Liver (tissue), 9 donors: ENCODE results near the gene BCL6B. TPM values are rescaled to one million over a fixed set of nuclear protein-coding genes. Genes with fewer than 3 reads are reported as not detected.
"Not testable (repeated sequence)": the region's sequence is repeated elsewhere in the genome, so short reads cannot be mapped to it uniquely, and the experiment has no call there.

Experiments used
- DNase-seq: peaks from one replicate; pipeline ENCODE4 v3.0.0-alpha.2; 2017; ENCODE audit warnings: low spot score
- H3K27ac ChIP-seq, 2 donors: one replicate each; pipeline ENCODE4 v1.7.0; 2013; ENCODE audit warnings: inconsistent platforms in 2 of 2, low read length in 2 of 2, control low read depth in 1 of 2, low read depth in 1 of 2, mild to moderate bottlenecking in 1 of 2
- H3K27me3 ChIP-seq, 4 donors: one replicate each; pipeline versions ENCODE4 v1.6.1 to v1.7.0; 2013; ENCODE audit warnings: low read length in 3 of 4, inconsistent platforms in 1 of 4, mild to moderate bottlenecking in 1 of 4, moderate library complexity in 1 of 4; ENCODE audit not compliant: control insufficient read depth in 4 of 4, insufficient read depth in 4 of 4
- H3K36me3 ChIP-seq, 4 donors: one replicate each; pipeline versions ENCODE4 v1.6.1 to v1.7.0; 2013; ENCODE audit warnings: low read length in 3 of 4, mild to moderate bottlenecking in 3 of 4, low read depth in 1 of 4, moderate library complexity in 1 of 4; ENCODE audit not compliant: control insufficient read depth in 4 of 4, insufficient read depth in 3 of 4
- H3K4me1 ChIP-seq, 4 donors: one replicate each; pipeline versions ENCODE4 v1.6.1 to v1.7.0; 2013; ENCODE audit warnings: low read length in 3 of 4, mild to moderate bottlenecking in 3 of 4, moderate library complexity in 1 of 4; ENCODE audit not compliant: control insufficient read depth in 4 of 4, insufficient read depth in 4 of 4
- H3K4me3 ChIP-seq, 3 donors: one replicate each; pipeline versions ENCODE4 v1.6.1 to v1.7.0; 2013; ENCODE audit warnings: low read length in 3 of 3, control low read depth in 1 of 3, low read depth in 1 of 3, mild to moderate bottlenecking in 1 of 3
- H3K9ac ChIP-seq, 2 donors: one replicate each; pipeline ENCODE4 v1.7.0; 2013; ENCODE audit warnings: low read length in 2 of 2, mild to moderate bottlenecking in 2 of 2, moderate library complexity in 2 of 2, control low read depth in 1 of 2, low read depth in 1 of 2
- H3K9me3 ChIP-seq, 4 donors: one replicate each; pipeline versions ENCODE4 v1.6.1 to v1.7.0; 2013; ENCODE audit warnings: low read length in 3 of 4; ENCODE audit not compliant: control insufficient read depth in 4 of 4
- FOXA1 ChIP-seq: IDR thresholded peaks from 2 replicates; pipeline ENCODE4 v1.6.1; 2016; ENCODE audit warnings: antibody characterized with exemption
- GABPA ChIP-seq, 2 donors: IDR thresholded peaks in 1 of 2; conservative IDR thresholded peaks in 1 of 2; 2 replicates each; pipeline ENCODE4 v1.6.1; 2016; ENCODE audit warnings: antibody characterized with exemption in 2 of 2, mild to moderate bottlenecking in 1 of 2, moderate library complexity in 1 of 2
- HNF4A ChIP-seq, 2 donors: conservative IDR thresholded peaks; 2 replicates each; pipeline ENCODE4 v1.6.1; 2016; ENCODE audit warnings: antibody characterized with exemption in 2 of 2, mild to moderate bottlenecking in 2 of 2
- HNF4G ChIP-seq: IDR thresholded peaks from 2 replicates; pipeline ENCODE4 v1.6.1; 2016; ENCODE audit warnings: antibody characterized with exemption
- JUND ChIP-seq, 2 donors: IDR thresholded peaks; 2 replicates each; pipeline ENCODE4 v1.6.1; 2016; ENCODE audit warnings: antibody characterized with exemption in 2 of 2
- NR2F2 ChIP-seq: IDR thresholded peaks from 2 replicates; pipeline ENCODE4 v1.6.1; 2016; ENCODE audit warnings: antibody characterized with exemption
- RXRA ChIP-seq, 2 donors: IDR thresholded peaks; 2 replicates each; pipeline ENCODE4 v1.6.1; 2017 to 2018; ENCODE audit warnings: antibody characterized with exemption in 2 of 2, mild to moderate bottlenecking in 1 of 2
- SP1 ChIP-seq: IDR thresholded peaks from 2 replicates; pipeline ENCODE4 v1.6.1; 2018; ENCODE audit warnings: antibody characterized with exemption, mild to moderate bottlenecking
- TAF1 ChIP-seq: conservative IDR thresholded peaks from 2 replicates; pipeline ENCODE4 v1.6.1; 2016; ENCODE audit warnings: antibody characterized with exemption, mild to moderate bottlenecking
- WGBS: extraction: QIAGEN DNeasy Blood & Tissue Kit; methylation state at CpG from one replicate; pipeline ENCODE4 v1.1.7; 2013; 5-methylcytosine and 5-hydroxymethylcytosine counted together
- polyA plus RNA-seq, 2 donors: library from polyadenylated mRNA; stranded (reverse) in 1 of 2; unstranded in 1 of 2; fragments of 200-250 nt in 1 of 2; fragments of >200 nt in 1 of 2; fragmentation: Nextera tagmentation in 1 of 2; extraction: Ambion mirVana in 1 of 2; gene quantifications; one replicate each; pipeline versions ENCODE4 v1.2.1 to v1.2.3, GENCODE V29; 2013 to 2015
- total RNA-seq, 2 donors: library from RNA; depleted of rRNA; stranded (reverse); fragments of >200 nt; gene quantifications; one replicate each; pipeline ENCODE4 v1.2.3, GENCODE V29; 2014
- TF ChIP-seq, protein P1 (sequence below): fragments of 150-350 bp; IDR thresholded peaks from 2 replicates; pipeline ENCODE4 v1.5.1; 2017; ENCODE audit warnings: improper control_type of control experiment, low read depth, low read length; ENCODE audit not compliant: missing input control
- TF ChIP-seq, protein P2 (sequence below): IDR thresholded peaks from 2 replicates; pipeline ENCODE4 v1.6.1; 2016; ENCODE audit warnings: antibody characterized with exemption
- TF ChIP-seq, protein P3 (sequence below): IDR thresholded peaks from 2 replicates; pipeline ENCODE4 v1.6.1; 2016; ENCODE audit warnings: antibody characterized with exemption, mild to moderate bottlenecking
- TF ChIP-seq, protein P4 (sequence below): IDR thresholded peaks from 2 replicates; pipeline ENCODE4 v1.6.1; 2016; ENCODE audit warnings: antibody characterized with exemption
- donor health status: healthy.
- donor health status: healthy.
- donor health status: healthy.
- donor health status: healthy.
- donor health status: healthy.

Gene BCL6B
- total and polyA plus RNA-seq, 4 donors, result 1.1 to 5.7 (median 1.8) TPM

DNA sequence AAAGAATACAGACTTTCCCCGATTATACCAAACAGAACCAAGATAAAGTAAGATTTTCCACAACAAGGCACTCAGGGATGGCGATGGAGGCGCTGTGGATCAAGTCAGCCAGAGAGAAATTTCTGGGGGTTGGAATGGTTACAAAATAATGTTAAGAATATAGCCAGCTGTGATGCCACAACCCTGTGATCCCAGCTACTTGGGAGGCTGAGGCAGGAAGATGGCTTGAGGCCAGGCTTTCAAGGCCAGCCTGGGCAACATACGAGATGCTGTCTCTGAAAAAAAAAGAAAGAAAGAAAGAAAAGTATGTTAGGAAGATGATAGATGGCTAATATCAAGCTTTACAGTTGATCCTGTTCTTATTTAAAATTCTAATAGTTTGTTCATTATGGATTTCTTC is 37.6 kb upstream of the BCL6B start:
- TF ChIP-seq, protein P1, sequence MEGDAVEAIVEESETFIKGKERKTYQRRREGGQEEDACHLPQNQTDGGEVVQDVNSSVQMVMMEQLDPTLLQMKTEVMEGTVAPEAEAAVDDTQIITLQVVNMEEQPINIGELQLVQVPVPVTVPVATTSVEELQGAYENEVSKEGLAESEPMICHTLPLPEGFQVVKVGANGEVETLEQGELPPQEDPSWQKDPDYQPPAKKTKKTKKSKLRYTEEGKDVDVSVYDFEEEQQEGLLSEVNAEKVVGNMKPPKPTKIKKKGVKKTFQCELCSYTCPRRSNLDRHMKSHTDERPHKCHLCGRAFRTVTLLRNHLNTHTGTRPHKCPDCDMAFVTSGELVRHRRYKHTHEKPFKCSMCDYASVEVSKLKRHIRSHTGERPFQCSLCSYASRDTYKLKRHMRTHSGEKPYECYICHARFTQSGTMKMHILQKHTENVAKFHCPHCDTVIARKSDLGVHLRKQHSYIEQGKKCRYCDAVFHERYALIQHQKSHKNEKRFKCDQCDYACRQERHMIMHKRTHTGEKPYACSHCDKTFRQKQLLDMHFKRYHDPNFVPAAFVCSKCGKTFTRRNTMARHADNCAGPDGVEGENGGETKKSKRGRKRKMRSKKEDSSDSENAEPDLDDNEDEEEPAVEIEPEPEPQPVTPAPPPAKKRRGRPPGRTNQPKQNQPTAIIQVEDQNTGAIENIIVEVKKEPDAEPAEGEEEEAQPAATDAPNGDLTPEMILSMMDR, result no peak
- H3K27me3 ChIP-seq, result no peaks in the 10 kb centered on the region
- no peak for DNase-seq
- 90% methylated on average over 4 of the region's 4 CpGs for WGBS
- H3K4me3 ChIP-seq, result no peak overlapping the region
- H3K4me1 ChIP-seq, result no peaks in the 10 kb centered on the region
- H3K36me3 ChIP-seq, result no peaks in the 10 kb centered on the region
- no peaks in the 10 kb centered on the region for H3K9me3 ChIP-seq
- H3K27ac ChIP-seq, result no peak overlapping the region
- no peak overlapping the region for H3K9ac ChIP-seq

DNA sequence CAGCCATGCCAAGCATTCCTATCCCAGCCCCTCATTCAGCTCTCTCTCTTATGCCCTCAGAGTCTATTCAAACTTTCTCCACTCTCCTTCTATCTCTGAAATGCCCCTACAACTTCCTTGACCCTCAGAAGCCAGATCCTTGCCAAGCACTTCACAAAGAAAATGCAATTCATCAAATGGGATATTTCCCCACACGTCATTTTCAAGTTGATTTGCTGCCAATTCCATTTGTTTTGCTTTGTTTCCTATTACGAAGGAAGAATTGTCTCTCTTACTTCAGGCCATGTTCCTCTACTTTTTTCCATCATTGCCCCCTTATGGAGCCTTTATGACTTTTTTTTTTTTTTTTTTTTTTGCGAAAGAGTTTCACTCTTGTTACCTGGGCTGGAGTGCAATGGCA is 36.2 kb upstream of the BCL6B start:
- H3K27me3 ChIP-seq, result no peaks in the 10 kb centered on the region
- no peaks in the 10 kb centered on the region for H3K36me3 ChIP-seq
- no peaks in the 10 kb centered on the region for H3K4me1 ChIP-seq
- H3K27ac ChIP-seq, result no peak overlapping the region
- no peak overlapping the region for H3K9ac ChIP-seq
- DNase-seq, result no peak
- TF ChIP-seq HNF4G (no peak), FOXA1 (no peak), TAF1 (no peak), SP1 (no peak), JUND (IDR thresholded peaks at IDR 0.05) (no peak), HNF4A (conservative IDR thresholded peaks at IDR 0.05) (no peak)
- TF ChIP-seq, protein P2, sequence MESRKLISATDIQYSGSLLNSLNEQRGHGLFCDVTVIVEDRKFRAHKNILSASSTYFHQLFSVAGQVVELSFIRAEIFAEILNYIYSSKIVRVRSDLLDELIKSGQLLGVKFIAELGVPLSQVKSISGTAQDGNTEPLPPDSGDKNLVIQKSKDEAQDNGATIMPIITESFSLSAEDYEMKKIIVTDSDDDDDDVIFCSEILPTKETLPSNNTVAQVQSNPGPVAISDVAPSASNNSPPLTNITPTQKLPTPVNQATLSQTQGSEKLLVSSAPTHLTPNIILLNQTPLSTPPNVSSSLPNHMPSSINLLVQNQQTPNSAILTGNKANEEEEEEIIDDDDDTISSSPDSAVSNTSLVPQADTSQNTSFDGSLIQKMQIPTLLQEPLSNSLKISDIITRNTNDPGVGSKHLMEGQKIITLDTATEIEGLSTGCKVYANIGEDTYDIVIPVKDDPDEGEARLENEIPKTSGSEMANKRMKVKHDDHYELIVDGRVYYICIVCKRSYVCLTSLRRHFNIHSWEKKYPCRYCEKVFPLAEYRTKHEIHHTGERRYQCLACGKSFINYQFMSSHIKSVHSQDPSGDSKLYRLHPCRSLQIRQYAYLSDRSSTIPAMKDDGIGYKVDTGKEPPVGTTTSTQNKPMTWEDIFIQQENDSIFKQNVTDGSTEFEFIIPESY, result no peak
- TF ChIP-seq, protein P3, sequence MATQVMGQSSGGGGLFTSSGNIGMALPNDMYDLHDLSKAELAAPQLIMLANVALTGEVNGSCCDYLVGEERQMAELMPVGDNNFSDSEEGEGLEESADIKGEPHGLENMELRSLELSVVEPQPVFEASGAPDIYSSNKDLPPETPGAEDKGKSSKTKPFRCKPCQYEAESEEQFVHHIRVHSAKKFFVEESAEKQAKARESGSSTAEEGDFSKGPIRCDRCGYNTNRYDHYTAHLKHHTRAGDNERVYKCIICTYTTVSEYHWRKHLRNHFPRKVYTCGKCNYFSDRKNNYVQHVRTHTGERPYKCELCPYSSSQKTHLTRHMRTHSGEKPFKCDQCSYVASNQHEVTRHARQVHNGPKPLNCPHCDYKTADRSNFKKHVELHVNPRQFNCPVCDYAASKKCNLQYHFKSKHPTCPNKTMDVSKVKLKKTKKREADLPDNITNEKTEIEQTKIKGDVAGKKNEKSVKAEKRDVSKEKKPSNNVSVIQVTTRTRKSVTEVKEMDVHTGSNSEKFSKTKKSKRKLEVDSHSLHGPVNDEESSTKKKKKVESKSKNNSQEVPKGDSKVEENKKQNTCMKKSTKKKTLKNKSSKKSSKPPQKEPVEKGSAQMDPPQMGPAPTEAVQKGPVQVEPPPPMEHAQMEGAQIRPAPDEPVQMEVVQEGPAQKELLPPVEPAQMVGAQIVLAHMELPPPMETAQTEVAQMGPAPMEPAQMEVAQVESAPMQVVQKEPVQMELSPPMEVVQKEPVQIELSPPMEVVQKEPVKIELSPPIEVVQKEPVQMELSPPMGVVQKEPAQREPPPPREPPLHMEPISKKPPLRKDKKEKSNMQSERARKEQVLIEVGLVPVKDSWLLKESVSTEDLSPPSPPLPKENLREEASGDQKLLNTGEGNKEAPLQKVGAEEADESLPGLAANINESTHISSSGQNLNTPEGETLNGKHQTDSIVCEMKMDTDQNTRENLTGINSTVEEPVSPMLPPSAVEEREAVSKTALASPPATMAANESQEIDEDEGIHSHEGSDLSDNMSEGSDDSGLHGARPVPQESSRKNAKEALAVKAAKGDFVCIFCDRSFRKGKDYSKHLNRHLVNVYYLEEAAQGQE, result no peak
- WGBS, result 87% methylated on average over 3 of the region's 3 CpGs
- no peak overlapping the region for H3K4me3 ChIP-seq
- no peaks in the 10 kb centered on the region for H3K9me3 ChIP-seq

DNA sequence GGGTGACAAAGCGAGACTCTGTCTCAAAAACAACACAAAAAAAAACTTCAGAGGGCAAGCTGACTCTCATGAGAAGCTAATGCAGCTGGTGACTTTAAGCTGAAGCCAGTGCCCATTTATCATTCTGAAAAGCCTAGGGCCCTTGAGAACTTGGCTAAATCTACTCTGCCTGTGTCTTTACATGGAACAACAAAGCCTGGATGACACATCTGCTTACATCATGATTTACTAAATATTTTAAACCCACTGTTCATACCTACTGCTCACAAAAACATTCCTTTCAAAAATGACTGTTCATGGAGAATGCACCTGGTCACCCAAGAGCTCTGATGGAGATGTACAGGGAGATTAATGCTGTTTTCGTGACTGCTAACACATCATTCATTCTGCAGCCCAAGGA is 33.1 kb upstream of the BCL6B start:
- no peaks in the 10 kb centered on the region for H3K27me3 ChIP-seq
- no peak overlapping the region for H3K27ac ChIP-seq
- WGBS, result 95% methylated on average over 2 of the region's 2 CpGs
- DNase-seq, result no peak
- TF ChIP-seq NR2F2 (no peak), GABPA (IDR thresholded peaks at IDR 0.05 in 1 of 2, conservative IDR thresholded peaks at IDR 0.05 in 1 of 2) (no peak), RXRA (IDR thresholded peaks at IDR 0.05) (no peak), SP1 (no peak)
- TF ChIP-seq, protein P4, sequence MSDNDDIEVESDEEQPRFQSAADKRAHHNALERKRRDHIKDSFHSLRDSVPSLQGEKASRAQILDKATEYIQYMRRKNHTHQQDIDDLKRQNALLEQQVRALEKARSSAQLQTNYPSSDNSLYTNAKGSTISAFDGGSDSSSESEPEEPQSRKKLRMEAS, result no peak
- H3K4me3 ChIP-seq, result no peak overlapping the region
- no peaks in the 10 kb centered on the region for H3K36me3 ChIP-seq
- H3K4me1 ChIP-seq, result no peaks in the 10 kb centered on the region
- H3K9ac ChIP-seq, result no peak overlapping the region
- H3K9me3 ChIP-seq, result no peaks in the 10 kb centered on the region

DNA sequence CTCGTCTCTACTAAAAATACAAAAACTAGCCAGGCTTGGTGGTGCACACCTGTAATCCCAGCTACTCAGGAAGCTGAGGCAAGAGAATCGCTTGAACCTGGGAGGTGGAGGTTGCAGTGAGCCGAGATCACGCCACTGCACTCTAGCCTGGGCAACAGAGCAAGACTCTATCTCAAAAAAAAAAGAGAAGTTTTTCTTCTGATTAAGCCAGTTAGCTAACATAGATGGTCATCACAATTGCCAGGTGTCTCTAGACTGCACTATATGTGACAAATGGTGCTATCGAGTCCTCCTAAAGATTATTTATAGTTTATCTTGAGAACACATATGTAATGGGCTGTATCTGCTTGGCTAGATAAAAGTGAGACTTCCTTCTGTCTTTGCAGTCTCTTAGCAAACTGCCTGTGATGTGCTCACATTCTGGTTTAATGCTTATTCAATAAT is 29.2 kb upstream of the BCL6B start:
- H3K36me3 ChIP-seq, H3K9ac ChIP-seq, H3K9me3 ChIP-seq, H3K27me3 ChIP-seq, DNase-seq, H3K4me1 ChIP-seq, H3K4me3 ChIP-seq, H3K27ac ChIP-seq: not testable (repeated sequence)
- 80% methylated on average over 5 of the region's 5 CpGs for WGBS
